Suprapubic skin (tissue), 4 donors: ENCODE results near the gene DUSP16. TPM values are rescaled to one million over a fixed set of nuclear protein-coding genes. Genes with fewer than 3 reads are reported as not detected.

Experiments used
- DNase-seq, 2 donors: peaks; one replicate each; pipeline ENCODE4 v3.0.0-alpha.2; 2019; ENCODE audit warnings: low spot score in 2 of 2
- H3K27ac ChIP-seq: fragments of 200-600 bp; sonication (generic); one replicate; pipeline ENCODE4 v1.5.1; 2019
- H3K27me3 ChIP-seq: fragments of 200-600 bp; sonication (generic); one replicate; pipeline ENCODE4 v1.5.1; 2019
- H3K36me3 ChIP-seq: fragments of 200-600 bp; sonication (generic); one replicate; pipeline ENCODE4 v1.5.1; 2019
- H3K4me1 ChIP-seq: fragments of 200-600 bp; sonication (generic); one replicate; pipeline ENCODE4 v1.5.1; 2019
- H3K4me3 ChIP-seq: fragments of 200-600 bp; sonication (generic); one replicate; pipeline ENCODE4 v1.5.1; 2019; ENCODE audit warnings: mild to moderate bottlenecking
- H3K9me3 ChIP-seq: fragments of 200-600 bp; sonication (generic); one replicate; pipeline ENCODE4 v1.5.1; 2019
- CTCF ChIP-seq, 2 donors: fragments of 200-600 bp in 1 of 2; fragments of 450-650 bp in 1 of 2; sonication (generic) in 1 of 2; IDR thresholded peaks; one replicate each; pipeline ENCODE4 v1.5.1; 2016 to 2019; ENCODE audit warnings: antibody characterized with exemption in 2 of 2, mild to moderate bottlenecking in 1 of 2, moderate library complexity in 1 of 2
- EP300 ChIP-seq: sonication (generic); formaldehyde crosslinking; IDR thresholded peaks from one replicate; pipeline ENCODE4 v1.6.1; 2017; ENCODE audit warnings: antibody characterized with exemption
- POLR2A ChIP-seq, 2 donors: fragments of 450-650 bp; IDR thresholded peaks; one replicate each; pipeline ENCODE4 v1.6.1; 2017; ENCODE audit warnings: antibody characterized with exemption in 2 of 2, mild to moderate bottlenecking in 2 of 2, moderate library complexity in 2 of 2
- POLR2AphosphoS5 ChIP-seq, 3 donors: sonication (generic); formaldehyde crosslinking; IDR thresholded peaks; one replicate each; pipeline ENCODE4 v1.6.1; 2017; ENCODE audit warnings: antibody characterized with exemption in 3 of 3
- WGBS: methylation state at CpG from one replicate; pipeline ENCODE4 v1.1.5; 2018; 5-methylcytosine and 5-hydroxymethylcytosine counted together
- total RNA-seq, 4 donors: library from RNA; depleted of rRNA; stranded (reverse); fragments of >200 nt; gene quantifications; one replicate each; pipeline ENCODE4 v1.1.0, GENCODE V29; 2016

Gene DUSP16
- total RNA-seq, 4 donors from 2014 or later = 20.3 to 33.2 (median 24.8) TPM

- WGBS = 89% methylated on average over 1 of the region's 1 CpG
- Histone ChIP-seq H3K27ac (no peak overlapping the region), H3K27me3 (no peaks in the 10 kb centered on the region), H3K4me1 (peaks cover 29% of the 10 kb centered on the region), H3K36me3 (no peaks in the 10 kb centered on the region), H3K4me3 (no peak overlapping the region), H3K9me3 (no peaks in the 10 kb centered on the region)
- DNase-seq = no peak
- no peak for TF ChIP-seq CTCF (IDR thresholded peaks at IDR 0.05)
- TF ChIP-seq EP300 = no peak
- TF ChIP-seq POLR2AphosphoS5 (IDR thresholded peaks at IDR 0.05) = no peak
- no peak for TF ChIP-seq POLR2A (IDR thresholded peaks at IDR 0.05)
These were observed 25.2 kb upstream of the DUSP16 start for GRCh38 chr12:12587878-12588277.

GRCh38 chr12:12586879-12587675, 24.4 kb upstream of the DUSP16 start:
- Histone ChIP-seq H3K9me3 (no peaks in the 10 kb centered on the region), H3K27me3 (no peaks in the 10 kb centered on the region), H3K27ac (peak overlapping the region; percentile 39), H3K36me3 (no peaks in the 10 kb centered on the region), H3K4me1 (peaks cover 29% of the 10 kb centered on the region), H3K4me3 (no peak overlapping the region)
- 50% methylated on average over 8 of the region's 8 CpGs for WGBS
- DNase-seq = no peak
- TF ChIP-seq CTCF (IDR thresholded peaks at IDR 0.05) (no peak), POLR2A (IDR thresholded peaks at IDR 0.05) (no peak), POLR2AphosphoS5 (IDR thresholded peaks at IDR 0.05) (no peak), EP300 (no peak)

DNA sequence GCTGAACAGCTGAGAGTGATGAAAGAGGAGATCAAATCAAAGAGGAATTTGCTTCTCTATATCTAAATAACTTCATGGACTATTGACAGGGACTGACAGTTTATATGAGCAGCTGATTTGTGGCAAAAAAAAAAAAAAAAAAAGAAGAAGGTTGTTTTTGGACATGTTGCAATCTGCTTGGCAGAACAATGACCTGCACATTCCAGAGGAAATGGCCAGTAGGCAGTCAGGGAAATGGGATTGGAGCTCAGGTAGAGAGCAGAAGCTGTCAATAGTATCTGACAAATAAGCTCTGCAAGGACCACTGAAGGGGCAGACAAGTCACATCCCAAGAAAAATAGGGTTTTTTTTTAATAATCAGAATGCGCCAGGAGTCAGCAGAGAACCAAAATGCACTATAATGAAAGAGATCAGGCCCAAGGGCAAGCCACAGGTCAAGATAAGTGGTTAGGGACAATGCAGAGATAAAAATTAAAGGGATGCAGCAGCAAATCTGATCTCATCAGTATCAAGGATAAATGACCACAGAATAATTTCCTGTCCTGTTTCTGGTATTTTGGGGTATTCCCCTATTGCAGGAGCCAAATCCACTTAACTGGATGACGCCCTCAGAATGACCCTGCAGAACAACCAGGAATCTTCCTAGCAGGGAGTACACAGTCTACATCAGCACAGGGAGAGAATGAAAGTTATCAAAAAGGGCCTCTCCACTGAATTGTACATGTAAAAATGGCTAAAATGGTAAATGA, 22.6 kb upstream of the DUSP16 start:
- H3K36me3 ChIP-seq = no peaks in the 10 kb centered on the region
- WGBS = 76% methylated on average over 2 of the region's 2 CpGs

DNA sequence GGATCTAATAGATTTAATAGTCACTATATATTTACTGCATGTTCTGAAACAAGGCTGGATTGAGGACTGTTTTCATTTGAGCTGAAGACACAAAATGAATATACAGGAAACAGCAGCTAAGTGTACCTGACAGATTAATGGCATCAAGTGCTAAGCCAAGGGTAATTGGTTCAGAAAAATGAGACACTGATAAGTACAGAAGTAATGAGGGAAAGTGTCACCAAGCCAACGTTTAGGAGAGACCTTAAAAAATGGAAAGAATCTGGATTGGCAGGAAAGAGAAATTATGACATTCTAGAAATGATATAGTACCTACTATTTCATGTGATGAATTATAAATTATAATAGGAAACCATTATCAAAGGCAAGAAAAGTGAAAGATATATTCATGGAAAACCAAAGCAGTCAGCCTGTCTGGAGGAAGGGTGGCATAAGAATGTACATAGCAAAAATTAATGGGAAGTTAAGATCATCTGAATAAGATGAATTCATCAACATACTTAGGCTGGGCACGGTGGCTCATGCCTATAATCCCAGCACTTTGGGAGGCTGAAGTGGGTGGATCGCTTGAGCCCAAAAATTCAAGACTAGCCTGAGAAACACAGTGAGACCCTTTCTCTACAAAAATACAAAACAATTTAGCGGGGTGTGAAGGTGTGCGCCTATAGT, 21.0 kb upstream of the DUSP16 start:
- Histone ChIP-seq H3K4me1 (peaks cover 29% of the 10 kb centered on the region), H3K27ac (no peak overlapping the region), H3K4me3 (no peak overlapping the region), H3K36me3 (no peaks in the 10 kb centered on the region), H3K27me3 (no peaks in the 10 kb centered on the region), H3K9me3 (no peaks in the 10 kb centered on the region)
- no peak for TF ChIP-seq EP300
- TF ChIP-seq POLR2AphosphoS5 (IDR thresholded peaks at IDR 0.05) = no peak
- TF ChIP-seq POLR2A (IDR thresholded peaks at IDR 0.05) = no peak
- TF ChIP-seq CTCF (IDR thresholded peaks at IDR 0.05) = no peak
- WGBS = 77% methylated on average over 5 of the region's 5 CpGs
- no peak for DNase-seq

More for the DNA sequence above, 22.6 kb upstream of the DUSP16 start:
- Histone ChIP-seq H3K4me1 (peaks cover 29% of the 10 kb centered on the region), H3K27me3 (no peaks in the 10 kb centered on the region), H3K9me3 (no peaks in the 10 kb centered on the region), H3K27ac (no peak overlapping the region), H3K4me3 (no peak overlapping the region)
- DNase-seq = no peak
- TF ChIP-seq CTCF (IDR thresholded peaks at IDR 0.05) (no peak), POLR2AphosphoS5 (IDR thresholded peaks at IDR 0.05) (no peak), POLR2A (IDR thresholded peaks at IDR 0.05) (no peak), EP300 (no peak)

DNA sequence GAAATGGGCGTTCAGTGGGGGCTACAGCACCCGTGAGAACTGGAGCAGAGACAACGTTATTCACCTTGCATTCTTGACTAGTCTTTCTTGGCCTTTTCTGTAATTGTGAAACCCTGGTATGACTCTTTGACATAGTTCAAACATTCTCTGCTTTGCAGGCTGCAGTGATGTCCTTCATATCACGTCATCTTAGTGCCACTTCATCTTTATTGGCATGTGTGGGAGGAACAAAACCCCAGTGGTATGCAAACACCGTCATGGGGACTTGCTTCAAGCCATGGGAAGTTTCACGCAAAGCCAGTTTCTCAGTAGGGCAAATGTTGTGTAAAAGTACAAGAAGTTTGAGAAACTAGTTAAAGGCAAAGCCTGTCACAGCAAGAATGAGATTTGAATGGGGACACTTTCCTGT, 20.2 kb upstream of the DUSP16 start:
- 70% methylated on average over 6 of the region's 6 CpGs for WGBS
- TF ChIP-seq POLR2A (IDR thresholded peaks at IDR 0.05) (no peak), POLR2AphosphoS5 (IDR thresholded peaks at IDR 0.05) (no peak), CTCF (IDR thresholded peaks at IDR 0.05) (no peak), EP300 (no peak)
- Histone ChIP-seq H3K4me3 (no peak overlapping the region), H3K36me3 (no peaks in the 10 kb centered on the region), H3K27ac (no peak overlapping the region), H3K4me1 (peaks cover 25% of the 10 kb centered on the region), H3K27me3 (no peaks in the 10 kb centered on the region), H3K9me3 (no peaks in the 10 kb centered on the region)
- no peak for DNase-seq
